Loucy (cell line): ENCODE results near the gene TIMMDC1.

Experiments used
- H2AFZ ChIP-seq: fragments of 200-600 bp; sonication (generic); 2 replicates; pipeline ENCODE4 v1.6.0; 2016; ENCODE audit warnings: antibody characterized with exemption, mild to moderate bottlenecking, low read length, moderate library complexity
- H3F3A ChIP-seq: fragments of 200-600 bp; 2 replicates; pipeline ENCODE4 v1.6.0; 2016; ENCODE audit warnings: antibody characterized with exemption, low read depth, mild to moderate bottlenecking
- H3K27me3 ChIP-seq: fragments of 200-600 bp; sonication (generic); 2 replicates; pipeline ENCODE4 v1.6.1; 2014; ENCODE audit warnings: low read length, mild to moderate bottlenecking; ENCODE audit not compliant: insufficient read depth, poor library complexity, severe bottlenecking
- H3K36me3 ChIP-seq: fragments of 200-600 bp; sonication (generic); 2 replicates; pipeline ENCODE4 v1.6.1; 2016; ENCODE audit warnings: low read length; ENCODE audit not compliant: insufficient read depth
- H3K4me1 ChIP-seq: fragments of 200-600 bp; sonication (generic); 2 replicates; pipeline ENCODE4 v1.5.1; 2014; ENCODE audit warnings: low read length, mild to moderate bottlenecking; ENCODE audit not compliant: insufficient read depth, poor library complexity, severe bottlenecking
- H3K4me2 ChIP-seq: fragments of 200-600 bp; sonication (generic); 2 replicates; pipeline ENCODE4 v1.6.0; 2014; ENCODE audit warnings: antibody characterized with exemption, low read length, low read depth, mild to moderate bottlenecking; ENCODE audit not compliant: poor library complexity, severe bottlenecking
- H3K4me3 ChIP-seq: fragments of 200-600 bp; sonication (generic); 2 replicates; pipeline ENCODE4 v1.5.1; 2014; ENCODE audit warnings: low read length, mild to moderate bottlenecking, mixed read lengths; ENCODE audit not compliant: poor library complexity, severe bottlenecking
- H3K79me2 ChIP-seq: fragments of 200-600 bp; sonication (generic); 2 replicates; pipeline ENCODE4 v1.6.1; 2014; ENCODE audit warnings: low read length; ENCODE audit not compliant: insufficient read depth
- H3K9ac ChIP-seq: fragments of 200-600 bp; sonication (generic); 2 replicates; pipeline ENCODE4 v1.6.0; 2014; ENCODE audit warnings: mild to moderate bottlenecking, low read depth, low read length, moderate library complexity; ENCODE audit not compliant: poor library complexity, severe bottlenecking
- H3K9me2 ChIP-seq: fragments of 200-600 bp; sonication (generic); replicated peaks from 2 replicates; pipeline ENCODE4 v1.6.1; 2016; ENCODE audit warnings: low read depth, low read length, mixed read lengths
- H3K9me3 ChIP-seq: fragments of 200-600 bp; sonication (generic); 2 replicates; pipeline ENCODE4 v1.6.1; 2014; ENCODE audit warnings: mild to moderate bottlenecking, antibody characterized with exemption, low read length, low read depth; ENCODE audit not compliant: insufficient read depth
- H4K20me1 ChIP-seq: fragments of 200-600 bp; sonication (generic); 2 replicates; pipeline ENCODE4 v1.6.0; 2014; ENCODE audit warnings: antibody characterized with exemption, low read length, mild to moderate bottlenecking; ENCODE audit not compliant: insufficient read depth, poor library complexity, severe bottlenecking
- CTCF ChIP-seq: fragments of 200-600 bp; sonication (generic); conservative IDR thresholded peaks from 2 replicates; pipeline ENCODE4 v1.5.1; 2014; ENCODE audit warnings: mild to moderate bottlenecking, antibody characterized with exemption, low read length
- EZH2phosphoT487 ChIP-seq: fragments of 200-600 bp; IDR thresholded peaks from 2 replicates; pipeline ENCODE4 v1.6.1; 2018; ENCODE audit warnings: antibody characterized with exemption, mild to moderate bottlenecking, moderate library complexity, borderline replicate concordance

TIMMDC1 gene

GRCh38 chr3:119483101-119483500, 15.2 kb upstream of the TIMMDC1 start:
- H3K27me3 ChIP-seq, result no peaks in the 10 kb centered on the region
- no peaks in the 10 kb centered on the region for H3K9me2 ChIP-seq
- no peaks in the 10 kb centered on the region for H3K4me1 ChIP-seq
- no peaks in the 10 kb centered on the region for H4K20me1 ChIP-seq
- H3K9me3 ChIP-seq, result no peaks in the 10 kb centered on the region
- H3K36me3 ChIP-seq, result peaks cover 35% of the 10 kb centered on the region; the same call in 1 of the 2 replicates
- H3K79me2 ChIP-seq, result no peaks in the 10 kb centered on the region
- no peak overlapping the region for H3K4me2 ChIP-seq
- H3K9ac ChIP-seq, result no peak overlapping the region
- TF ChIP-seq CTCF (no peak), EZH2phosphoT487 (no peak)
- H3F3A ChIP-seq, result no peaks in the 10 kb centered on the region
- no peak overlapping the region for H2AFZ ChIP-seq
- H3K4me3 ChIP-seq, result no peak overlapping the region

- H3K36me3 ChIP-seq, result peaks cover 35% of the 10 kb centered on the region; the same call in 1 of the 2 replicates
- no peak overlapping the region for H2AFZ ChIP-seq
- no peaks in the 10 kb centered on the region for H4K20me1 ChIP-seq
- H3K9ac ChIP-seq, result no peak overlapping the region
- no peaks in the 10 kb centered on the region for H3K9me2 ChIP-seq
- no peak for TF ChIP-seq EZH2phosphoT487
- no peak for TF ChIP-seq CTCF
- no peak overlapping the region for H3K4me2 ChIP-seq
- no peaks in the 10 kb centered on the region for H3K4me1 ChIP-seq
- H3K27me3 ChIP-seq, result no peaks in the 10 kb centered on the region
- no peak overlapping the region for H3K4me3 ChIP-seq
- no peaks in the 10 kb centered on the region for H3F3A ChIP-seq
- no peaks in the 10 kb centered on the region for H3K9me3 ChIP-seq
- H3K79me2 ChIP-seq, result no peaks in the 10 kb centered on the region
Measured at GRCh38 chr3:119485563-119485962, 12.8 kb upstream of the TIMMDC1 start.

- Histone ChIP-seq H3K9me2 (no peaks in the 10 kb centered on the region), H2AFZ (no peak overlapping the region), H3K9ac (no peak overlapping the region), H3K36me3 (peaks cover 33% of the 10 kb centered on the region; the same call in 1 of the 2 replicates), H3K27me3 (no peaks in the 10 kb centered on the region), H3K9me3 (no peaks in the 10 kb centered on the region), H3K4me1 (no peaks in the 10 kb centered on the region), H3F3A (no peaks in the 10 kb centered on the region), H3K79me2 (no peaks in the 10 kb centered on the region), H3K4me2 (no peak overlapping the region), H3K4me3 (no peak overlapping the region), H4K20me1 (no peaks in the 10 kb centered on the region)
- no peak for TF ChIP-seq CTCF
- TF ChIP-seq EZH2phosphoT487, result no peak
Measured at GRCh38 chr3:119490153-119490552, 8.2 kb upstream of the TIMMDC1 start.
